Right forelimb (tissue), 1 donor: ENCODE data around the gene IL7R.
"Not testable (repeated sequence)": the region's sequence is repeated elsewhere in the genome, so short reads cannot be mapped to it uniquely, and the experiment has no call there.

Experiments
- DNase-seq: peaks from one replicate; pipeline ENCODE4 v3.0.0-alpha.2; 2018

Gene IL7R

GRCh38 chr5:35879096-35879495 lies 22.4 kb downstream of the IL7R start:
- DNase-seq, result no peak

DNA sequence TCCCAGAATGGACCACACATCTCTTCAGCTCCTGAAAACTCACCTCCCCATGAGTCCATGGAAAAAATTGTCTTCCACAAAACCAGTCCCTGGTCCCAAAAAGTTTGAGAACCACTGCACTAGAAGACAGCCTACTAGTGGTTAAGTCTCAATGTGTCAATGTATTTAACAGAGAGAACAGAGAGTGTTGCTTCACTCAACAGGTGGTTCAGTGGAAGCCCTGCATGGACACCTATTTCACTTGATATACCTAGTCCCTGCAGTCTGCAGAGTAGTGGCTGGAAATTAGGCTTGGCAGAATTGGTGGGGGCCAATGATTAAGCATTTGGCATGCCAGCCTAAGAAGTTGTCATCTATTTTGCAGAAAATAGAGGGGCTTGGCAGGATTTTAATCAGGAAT lies 23.0 kb downstream of the IL7R start:
- DNase-seq, result no peak

DNA sequence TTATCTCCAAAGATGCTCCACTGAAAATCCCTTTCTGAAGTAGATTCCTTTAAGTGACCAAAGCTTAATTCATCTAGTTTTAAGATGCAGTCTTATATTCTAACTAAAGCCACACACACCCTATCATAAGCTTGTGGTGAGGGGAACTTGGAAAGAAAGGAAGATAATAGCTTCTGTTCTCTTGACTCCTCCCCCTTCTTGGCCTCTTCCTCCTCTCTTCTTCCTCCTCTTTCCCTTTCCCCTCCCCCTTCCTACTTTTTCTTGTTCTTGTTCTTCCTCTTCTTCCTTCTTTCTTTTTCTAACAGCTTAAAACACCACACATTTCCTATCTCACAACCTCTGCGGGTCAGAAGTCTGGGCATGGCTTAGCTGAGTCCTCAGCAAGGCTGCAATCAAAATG lies 23.5 kb downstream of the IL7R start:
- no peak for DNase-seq

- DNase-seq, result no peak
Observed at GRCh38 chr5:35881758-35882157, 25.1 kb downstream of the IL7R start.

DNA sequence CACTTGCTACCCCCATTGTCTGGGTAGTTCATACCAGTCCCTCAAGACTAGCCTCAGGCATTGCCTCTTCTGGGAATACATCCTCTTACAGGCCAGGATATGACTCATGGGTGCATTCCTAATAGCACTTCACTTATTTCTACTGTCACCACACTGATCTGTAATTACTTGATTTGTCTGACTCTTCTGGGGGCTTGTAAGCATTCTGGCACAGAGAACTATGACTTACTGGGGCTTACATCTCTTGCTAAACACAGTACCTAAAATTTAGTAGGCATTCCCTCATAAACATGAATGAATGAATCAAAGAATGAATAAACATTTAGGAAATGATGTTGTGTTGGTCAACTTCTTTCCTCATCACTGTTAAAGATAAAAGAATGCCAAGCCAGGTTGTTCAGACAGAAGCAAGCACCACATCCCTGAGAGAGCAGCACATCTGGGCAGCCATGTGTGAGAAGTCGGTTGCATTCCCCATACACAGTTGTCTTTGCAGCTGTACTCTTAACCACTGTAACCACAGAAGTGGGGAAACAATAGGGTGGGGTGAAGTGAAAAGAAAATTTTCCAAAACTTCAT lies 27.6 kb downstream of the IL7R start:
- no peak for DNase-seq

GRCh38 chr5:35884773-35885172 lies 28.1 kb downstream of the IL7R start:
- DNase-seq, result no peak

DNA sequence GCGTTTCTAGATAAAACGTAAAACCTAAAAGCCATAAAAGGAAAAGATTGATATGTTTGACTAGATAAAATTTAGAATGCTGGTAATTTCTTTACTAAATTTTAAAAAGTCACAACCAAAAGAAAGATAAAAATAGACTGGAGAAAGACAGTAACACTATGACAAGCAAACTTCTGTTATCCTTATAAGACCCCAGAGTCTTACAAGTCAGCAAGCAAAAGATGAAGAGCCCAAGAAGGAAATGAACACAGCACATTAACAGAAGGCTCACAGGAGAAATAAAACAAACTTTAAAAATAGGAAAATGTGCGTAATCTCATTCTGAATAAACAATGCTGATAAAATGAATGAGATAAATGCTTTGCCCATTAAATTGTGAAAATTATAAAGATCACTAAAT lies 29.7 kb downstream of the IL7R start:
- DNase-seq, result no peak

DNA sequence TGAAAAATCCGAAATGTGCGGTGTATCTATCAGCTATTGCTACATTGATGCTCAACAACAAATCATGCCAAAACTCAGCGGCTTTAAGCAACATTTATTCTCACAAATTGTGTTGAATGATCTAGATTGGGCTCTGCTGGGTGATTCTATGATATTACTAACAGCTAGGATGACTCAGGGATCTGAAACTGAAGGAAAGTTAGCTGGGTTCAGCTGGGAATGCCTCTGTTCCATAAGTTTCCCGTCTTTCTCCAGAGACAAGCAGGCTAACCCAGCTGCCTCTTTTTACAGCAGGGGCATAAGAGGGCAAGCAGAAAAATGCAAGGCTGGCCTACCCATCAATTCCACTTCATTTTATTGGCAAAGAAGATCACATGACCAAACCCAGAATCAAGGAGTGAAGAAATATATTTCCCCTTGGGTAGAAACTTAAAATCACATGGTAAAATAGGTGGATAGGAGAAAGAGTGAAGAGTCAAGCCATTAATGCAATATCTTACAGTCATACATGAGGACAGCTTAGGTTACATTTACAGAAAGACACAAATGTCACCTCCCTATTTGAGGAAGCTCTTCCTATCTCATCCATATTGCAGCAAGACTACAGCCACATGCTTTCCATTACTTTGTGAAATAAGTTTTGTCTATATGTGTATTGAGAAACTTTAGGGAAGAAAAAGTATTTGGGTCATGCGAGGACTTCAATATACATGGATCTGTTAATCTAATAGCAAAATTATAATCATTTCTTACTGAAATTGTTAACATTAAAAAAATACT lies 30.8 kb downstream of the IL7R start:
- no peak for DNase-seq

GRCh38 chr5:35890021-35891020 lies 33.6 kb downstream of the IL7R start:
- no peak for DNase-seq

GRCh38 chr5:35892799-35893198 lies 36.1 kb downstream of the IL7R start:
- DNase-seq, result not testable (repeated sequence)

DNA sequence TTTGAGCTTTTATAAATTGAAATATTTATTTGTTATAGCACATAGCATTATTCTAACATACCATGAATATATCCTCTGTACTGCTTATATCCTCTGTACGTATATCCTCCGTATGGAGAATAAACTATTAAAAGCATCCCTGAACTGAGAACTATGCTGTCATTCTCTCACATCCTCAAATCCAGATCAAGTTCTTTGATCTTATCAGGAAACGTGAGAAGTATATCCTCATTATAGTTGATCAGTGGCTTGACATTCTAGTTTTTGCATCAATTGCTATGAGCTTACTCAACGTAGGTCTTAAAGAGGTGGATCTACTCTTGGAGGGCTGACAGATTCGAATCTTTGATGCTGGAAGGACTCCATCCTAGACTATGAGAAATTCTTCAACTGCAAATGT lies 37.4 kb downstream of the IL7R start:
- DNase-seq, result no peak

- DNase-seq, result no peak
Observed at GRCh38 chr5:35898952-35899660, 42.4 kb downstream of the IL7R start.

- no peak for DNase-seq
Observed at GRCh38 chr5:35899800-35900199, 43.1 kb downstream of the IL7R start.

GRCh38 chr5:35900972-35901695 lies 44.4 kb downstream of the IL7R start:
- DNase-seq, result no peak

- no peak for DNase-seq
Observed at GRCh38 chr5:35902046-35902672, 45.5 kb downstream of the IL7R start.

DNA sequence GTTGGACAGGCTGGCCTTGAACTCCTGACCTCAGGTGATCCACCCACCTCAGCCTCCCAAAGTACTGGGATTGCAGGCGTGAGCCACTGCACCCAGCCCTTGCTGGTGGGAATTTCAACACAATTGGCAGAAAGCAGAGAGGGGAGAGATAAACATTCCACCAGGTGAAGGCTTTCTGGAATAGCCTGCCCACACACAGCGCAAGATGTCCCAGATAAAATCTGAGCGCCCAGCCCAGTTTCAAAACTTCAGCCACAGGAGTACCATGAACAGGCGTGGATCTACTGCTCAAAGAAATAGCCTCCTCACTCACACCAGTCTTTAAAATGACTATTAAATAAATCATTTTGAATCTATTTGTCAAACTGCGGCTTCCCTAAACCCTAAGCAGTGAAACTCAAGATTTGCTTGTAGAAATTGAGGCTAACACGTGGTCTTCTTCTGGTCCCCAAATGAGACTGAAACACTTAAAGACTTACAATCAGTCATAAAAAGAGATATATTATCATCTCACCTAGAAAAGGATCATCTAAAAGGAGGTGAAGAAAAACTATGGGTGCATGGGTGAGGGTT lies 47.0 kb downstream of the IL7R start:
- DNase-seq, result no peak

DNA sequence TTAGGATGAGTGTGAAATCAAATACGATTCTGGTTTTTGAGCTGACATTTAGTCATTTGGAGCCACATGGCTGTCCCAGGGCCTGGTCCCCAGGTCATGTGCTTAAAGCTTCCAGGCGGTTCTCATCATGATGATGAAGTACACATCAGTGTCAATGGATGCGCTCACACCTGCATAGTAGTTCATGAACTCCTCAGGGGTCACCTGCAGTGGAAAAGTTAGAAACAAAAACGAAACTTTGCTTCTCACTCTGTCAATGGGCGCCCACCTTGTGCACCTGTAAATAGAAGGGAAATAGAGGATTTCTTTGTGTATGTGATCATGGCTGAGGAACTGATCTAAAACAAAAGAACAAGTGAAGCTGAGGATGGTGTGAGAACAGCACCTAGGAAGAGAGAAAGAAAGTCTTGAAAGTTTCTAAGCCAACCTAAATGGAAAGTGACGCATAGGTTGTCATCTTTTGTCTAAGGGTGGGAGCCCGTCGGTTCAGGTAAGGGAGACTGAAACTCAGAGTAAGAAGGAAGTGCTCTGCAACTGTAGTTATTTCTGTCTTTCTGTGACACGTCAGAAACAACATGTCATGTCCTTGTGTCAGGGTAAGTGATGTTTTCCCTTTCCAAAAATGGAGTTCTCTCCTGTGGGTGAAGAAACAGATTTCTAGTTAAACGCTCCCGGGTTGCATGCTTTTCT lies 47.9 kb downstream of the IL7R start:
- no peak for DNase-seq

DNA sequence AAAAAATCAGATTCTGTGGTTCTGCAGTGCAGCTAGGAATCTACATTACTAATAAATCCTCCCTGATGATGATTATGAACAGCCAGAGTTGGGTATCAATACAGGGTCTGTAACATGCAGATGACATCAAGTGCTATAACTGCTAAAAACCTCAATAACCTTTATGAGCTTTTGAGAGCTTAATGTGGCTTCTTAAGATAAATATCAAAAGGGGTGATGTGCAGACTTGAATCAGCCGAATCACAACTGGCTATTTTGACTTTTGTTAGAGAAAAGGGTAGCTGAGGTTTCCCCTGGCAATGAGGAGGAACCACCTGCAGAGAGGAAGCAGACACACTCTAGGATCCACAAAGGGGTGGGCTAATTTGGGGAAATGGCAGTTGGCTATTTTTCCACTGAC lies 51.5 kb downstream of the IL7R start:
- DNase-seq, result no peak

DNA sequence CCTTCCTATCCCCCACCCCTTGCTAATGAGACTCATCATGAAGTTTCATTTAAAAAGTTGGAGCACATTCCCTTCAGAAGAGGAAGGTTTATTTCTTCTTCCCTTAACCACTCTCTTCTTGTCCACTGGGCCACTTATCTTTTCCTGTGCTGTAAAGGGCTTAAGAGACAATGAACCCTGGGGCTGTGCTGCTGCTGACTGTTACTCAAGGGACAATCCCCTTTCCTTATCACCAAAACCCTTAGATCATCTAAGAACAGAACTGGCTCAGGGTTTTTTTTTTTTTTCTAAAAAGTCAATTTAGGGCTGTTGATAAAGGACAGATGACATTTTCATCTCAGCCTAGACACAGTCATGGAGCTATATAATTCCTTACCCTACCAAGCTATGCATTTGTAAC lies 52.1 kb downstream of the IL7R start:
- no peak for DNase-seq

- no peak for DNase-seq
Observed at GRCh38 chr5:35919191-35919590, 62.5 kb downstream of the IL7R start.

- DNase-seq, result no peak
Observed at GRCh38 chr5:35920890-35921289, 64.2 kb downstream of the IL7R start.
